HFF-Myc (cell line): ENCODE results near the gene BRCA2.
A peak's percentile ranks its signal among the peaks of the same experiment; 100 is the strongest.

Source experiments
- DNase-seq: peaks from one replicate; pipeline ENCODE4 v3.0.0-alpha.2; 2011; ENCODE audit warnings: low read depth; ENCODE audit errors: extremely low read depth
- H3K4me3 ChIP-seq: replicated peaks from 2 replicates; pipeline ENCODE4 v1.5.1; 2011; ENCODE audit warnings: low read depth, mild to moderate bottlenecking, control low read depth, low read length
- CTCF ChIP-seq: IDR thresholded peaks from 2 replicates; pipeline ENCODE4 v1.5.1; 2012; ENCODE audit warnings: mild to moderate bottlenecking, low read depth, low read length, control low read depth; ENCODE audit errors: missing control alignments

Gene BRCA2

GRCh38 chr13:32310134-32310706, 5.1 kb upstream of the BRCA2 start:
- peak; percentile 59 for TF ChIP-seq CTCF
- no peak overlapping the region for H3K4me3 ChIP-seq
- DNase-seq: no peak

- DNase-seq: no peak
- H3K4me3 ChIP-seq: no peak overlapping the region
- TF ChIP-seq CTCF: no peak
Observed at GRCh38 chr13:32311188-32311897, 4.0 kb upstream of the BRCA2 start.

GRCh38 chr13:32314271-32315237, 754 bp upstream of the BRCA2 start:
- no peak for TF ChIP-seq CTCF
- DNase-seq: no peak
- H3K4me3 ChIP-seq: peak overlapping the region; percentile 51

GRCh38 chr13:32316028-32316339, 676 bp downstream of the BRCA2 start:
- no peak for DNase-seq
- TF ChIP-seq CTCF: no peak
- H3K4me3 ChIP-seq: peak overlapping the region; percentile 51

- no peak for DNase-seq
- TF ChIP-seq CTCF: no peak
- peak overlapping the region; percentile 51 for H3K4me3 ChIP-seq
Observed at GRCh38 chr13:32316501-32316900, 1.2 kb downstream of the BRCA2 start.

- DNase-seq: no peak
- no peak overlapping the region for H3K4me3 ChIP-seq
- no peak for TF ChIP-seq CTCF
Observed at GRCh38 chr13:32317716-32318465, 2.6 kb downstream of the BRCA2 start.
